Activated naive CD4-positive, alpha-beta T cell treated with anti-CD3 and anti-CD28 coated beads, Interleukin-2, amount 10 ng/mL, durations not matched to agents 7 days and 5 days (primary cell): Measurements from ENCODE around the gene KSR2.

ENCODE experiments used
- CTCF ChIA-PET: fragments of 350-600 bp; sonication (Branson Sonifier 250); formaldehyde crosslinking; loops from one replicate; lab custom pipeline; 2021; ENCODE audit warnings: antibody characterized with exemption; lab: Charles Lee
- DNase-seq: peaks from one replicate; pipeline ENCODE4 v3.0.0-alpha.2; 2020
- H3K27ac Mint-ChIP-seq: one replicate; pipeline ENCODE4 v1.8.0; 2021; ENCODE audit warnings: mild to moderate bottlenecking, moderate library complexity, mixed read lengths
- H3K27me3 Mint-ChIP-seq: one replicate; pipeline ENCODE4 v1.8.0; 2021; ENCODE audit warnings: mild to moderate bottlenecking, mixed read lengths
- H3K36me3 Mint-ChIP-seq: one replicate; pipeline ENCODE4 v1.8.0; 2021; ENCODE audit warnings: mixed read lengths
- H3K4me1 Mint-ChIP-seq: one replicate; pipeline ENCODE4 v1.8.0; 2021; ENCODE audit warnings: mixed read lengths
- H3K4me3 Mint-ChIP-seq: one replicate; pipeline ENCODE4 v1.8.0; 2021; ENCODE audit warnings: mild to moderate bottlenecking, moderate library complexity, mixed read lengths
- H3K9me3 Mint-ChIP-seq: one replicate; pipeline ENCODE4 v1.8.0; 2021; ENCODE audit warnings: mixed read lengths

KSR2 gene

DNA sequence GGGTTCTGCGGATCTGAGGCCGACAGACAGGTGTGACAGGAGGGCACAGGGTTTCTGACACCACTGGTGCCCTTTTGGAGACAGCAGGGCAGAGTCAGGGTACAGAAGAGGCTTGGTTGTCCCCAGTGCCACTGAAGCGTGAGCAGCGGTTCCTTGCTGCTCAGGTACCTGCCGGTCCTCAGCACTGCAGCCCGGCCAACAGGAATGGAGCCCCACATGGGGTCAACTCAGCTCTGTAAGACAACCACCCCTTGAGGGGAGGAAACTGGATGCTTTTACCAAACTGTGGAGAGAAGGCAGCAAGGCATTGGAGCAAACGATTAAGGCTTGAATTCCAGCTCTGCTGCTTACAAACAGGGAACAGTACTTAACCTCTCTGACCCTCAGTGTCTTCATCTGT lies 361.0 kb downstream of the KSR2 start:
- no peak for DNase-seq
- CTCF ChIA-PET: interaction anchor here (0.6 to 1.5 kb wide), 2 partner anchors 18 to 154 kb away, joined by 3 read pairs; no protein-coding TSS in a partner anchor
- Mint-ChIP-seq H3K27me3 (peaks cover 3% of the 10 kb centered on the region), H3K27ac (no peak overlapping the region), H3K4me3 (no peak overlapping the region), H3K9me3 (peaks cover 6% of the 10 kb centered on the region), H3K36me3 (no peaks in the 10 kb centered on the region), H3K4me1 (no peaks in the 10 kb centered on the region)

DNA sequence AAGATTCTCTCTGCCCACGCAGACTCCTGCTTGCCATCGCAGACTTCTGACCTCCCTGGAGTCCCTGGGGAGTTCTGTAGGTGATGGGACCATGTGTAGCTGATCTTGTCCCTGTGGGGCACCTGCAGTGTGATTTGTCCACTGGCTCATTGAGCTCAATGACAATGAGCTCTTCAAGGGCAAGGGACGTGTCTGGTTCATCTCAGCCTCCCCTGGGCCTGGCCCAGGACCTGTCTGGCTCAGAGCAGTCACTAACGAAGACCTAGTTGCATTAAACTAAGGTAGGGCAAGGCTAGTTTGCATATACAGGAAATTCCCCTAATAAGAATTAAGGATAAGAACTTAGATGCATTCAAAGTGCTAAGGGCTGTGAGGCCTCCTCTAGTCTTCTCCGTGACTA lies 361.8 kb downstream of the KSR2 start:
- H3K4me1 Mint-ChIP-seq: no peaks in the 10 kb centered on the region
- H3K27me3 Mint-ChIP-seq: peaks cover 3% of the 10 kb centered on the region
- H3K9me3 Mint-ChIP-seq: peaks cover 6% of the 10 kb centered on the region
- CTCF ChIA-PET: interaction anchor here (1.5 kb wide), 1 partner anchor 18 kb away, joined by 3 read pairs; no protein-coding TSS in a partner anchor
- no peaks in the 10 kb centered on the region for H3K36me3 Mint-ChIP-seq
- DNase-seq: no peak
- H3K4me3 Mint-ChIP-seq: no peak overlapping the region
- no peak overlapping the region for H3K27ac Mint-ChIP-seq

DNA sequence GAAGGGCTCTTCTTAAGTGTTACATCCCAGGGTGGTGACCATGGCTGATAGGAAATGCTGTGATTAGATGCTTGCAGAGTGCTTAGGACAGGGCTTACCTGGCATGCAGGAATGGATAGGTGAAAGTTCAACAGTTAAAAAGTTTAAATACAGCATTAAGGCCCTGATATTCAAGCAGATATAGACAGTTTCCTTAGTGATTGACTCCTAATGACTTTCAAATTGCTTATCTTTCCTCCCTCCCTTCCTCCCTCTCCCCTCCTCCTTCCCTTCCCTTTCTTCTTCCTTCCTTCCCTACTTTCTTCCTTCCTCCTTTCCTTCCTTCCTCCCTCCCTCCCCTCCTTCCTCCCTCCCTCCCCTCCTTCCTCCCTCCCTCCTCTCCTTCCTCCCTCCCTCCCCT lies 362.8 kb downstream of the KSR2 start:
- Mint-ChIP-seq H3K9me3 (peaks cover 5% of the 10 kb centered on the region), H3K4me3 (no peak overlapping the region), H3K27me3 (peaks cover 3% of the 10 kb centered on the region), H3K27ac (no peak overlapping the region), H3K36me3 (no peaks in the 10 kb centered on the region), H3K4me1 (no peaks in the 10 kb centered on the region)
- CTCF ChIA-PET: no interaction called here
- DNase-seq: no peak

DNA sequence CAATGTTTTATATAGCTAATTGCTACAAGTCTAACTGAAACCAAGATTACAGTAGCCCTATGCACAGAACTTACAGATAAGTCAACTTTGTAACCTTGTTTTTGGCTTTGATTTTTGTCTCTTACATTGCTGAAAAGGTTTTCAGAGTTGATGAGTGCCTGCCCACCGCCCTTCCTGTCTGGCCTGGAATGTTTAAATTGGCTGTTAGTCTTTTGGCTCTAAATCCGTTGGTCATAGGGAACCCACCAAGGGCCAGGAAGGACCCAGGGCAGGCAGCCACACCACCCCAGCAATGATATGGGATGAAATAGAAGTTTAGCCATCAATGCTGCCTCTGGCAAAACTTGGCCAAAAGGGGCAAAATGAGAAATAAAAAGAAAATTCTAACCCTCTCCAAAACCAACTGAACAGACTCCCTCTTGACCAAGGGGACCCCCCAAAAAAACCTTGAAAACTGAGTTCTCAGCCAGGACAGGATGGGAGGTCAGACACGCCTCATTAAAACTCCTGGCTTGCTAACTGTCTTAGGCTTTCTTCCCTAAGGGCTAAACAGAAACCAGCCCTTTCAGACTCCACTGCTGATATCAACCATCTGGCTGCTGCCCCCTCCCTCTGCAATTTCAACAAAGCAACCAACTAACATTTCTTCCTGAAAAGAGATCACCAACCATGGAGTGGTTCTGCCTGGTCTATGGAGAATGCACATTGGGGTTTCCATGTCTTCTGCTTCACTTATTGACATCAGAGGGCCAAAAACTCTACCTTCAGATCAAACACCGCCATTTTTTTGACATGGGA lies 365.3 kb downstream of the KSR2 start:
- Mint-ChIP-seq H3K36me3 (no peaks in the 10 kb centered on the region), H3K4me1 (no peaks in the 10 kb centered on the region), H3K27me3 (peaks cover 3% of the 10 kb centered on the region), H3K9me3 (peaks cover 5% of the 10 kb centered on the region), H3K27ac (no peak overlapping the region), H3K4me3 (no peak overlapping the region)
- no peak for DNase-seq
- CTCF ChIA-PET: no interaction called here

DNA sequence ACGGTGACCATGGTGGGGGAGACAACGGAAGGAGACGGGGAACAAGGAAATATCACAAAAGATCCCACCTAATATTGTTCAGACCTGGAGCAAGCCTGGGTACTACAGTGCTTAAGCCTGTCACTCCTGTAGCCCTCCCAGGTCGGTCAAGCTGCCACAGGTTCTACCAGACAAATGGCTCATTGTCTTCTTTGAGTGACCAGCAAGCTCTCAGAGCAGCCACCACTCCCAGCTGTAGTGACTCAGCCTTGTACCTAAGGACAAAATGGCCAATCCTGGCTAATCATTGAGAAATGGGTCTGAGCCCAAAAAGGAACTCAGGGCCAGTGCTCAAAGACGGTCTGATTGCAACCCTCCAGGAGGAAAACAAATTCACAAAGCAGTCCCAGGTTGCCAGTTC lies 368.9 kb downstream of the KSR2 start:
- Mint-ChIP-seq H3K9me3 (no peaks in the 10 kb centered on the region), H3K36me3 (no peaks in the 10 kb centered on the region), H3K27me3 (no peaks in the 10 kb centered on the region), H3K4me1 (no peaks in the 10 kb centered on the region), H3K27ac (no peak overlapping the region), H3K4me3 (no peak overlapping the region)
- CTCF ChIA-PET: no interaction called here
- DNase-seq: no peak

DNA sequence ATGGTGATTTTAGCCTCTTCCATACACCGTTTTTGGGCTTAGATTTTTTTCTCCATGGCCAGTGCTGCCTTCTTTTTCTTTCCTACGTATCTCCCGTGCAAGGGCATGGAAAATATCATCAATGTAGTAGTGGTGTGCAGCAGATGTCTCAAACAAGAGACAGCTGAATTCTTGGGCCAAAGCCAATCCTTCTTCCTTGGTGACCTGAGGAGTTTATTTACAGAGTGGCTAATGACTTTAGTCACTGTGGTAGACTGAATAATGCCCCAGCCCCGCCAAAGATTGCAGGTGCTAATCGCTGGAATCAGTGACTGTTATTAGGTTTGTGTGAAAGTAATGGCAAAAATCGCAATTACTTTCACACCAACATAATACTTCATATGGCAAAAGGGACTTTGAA lies 371.8 kb downstream of the KSR2 start:
- H3K4me1 Mint-ChIP-seq: no peaks in the 10 kb centered on the region
- CTCF ChIA-PET: no interaction called here
- H3K4me3 Mint-ChIP-seq: no peak overlapping the region
- H3K27ac Mint-ChIP-seq: no peak overlapping the region
- DNase-seq: no peak
- H3K36me3 Mint-ChIP-seq: no peaks in the 10 kb centered on the region
- no peaks in the 10 kb centered on the region for H3K9me3 Mint-ChIP-seq
- H3K27me3 Mint-ChIP-seq: no peaks in the 10 kb centered on the region

DNA sequence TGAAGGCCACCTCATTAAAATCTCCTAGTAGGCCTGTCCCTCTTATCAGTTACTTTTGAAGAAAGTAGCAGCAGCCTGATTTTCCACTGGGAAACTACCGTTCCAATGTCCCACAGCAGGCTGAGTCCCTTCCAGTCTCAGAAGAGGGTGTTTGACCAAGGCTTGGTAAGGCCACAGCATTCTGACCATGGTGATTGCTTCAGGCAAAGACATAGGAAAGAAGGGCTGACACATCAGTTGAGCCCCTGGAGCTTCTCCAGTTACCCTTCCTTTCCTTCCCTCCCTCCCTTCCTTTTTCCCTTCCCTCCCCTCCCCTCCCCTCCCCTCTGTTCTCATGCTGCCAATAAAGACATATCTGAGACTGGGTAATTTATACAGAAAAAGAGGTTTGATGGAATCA lies 373.0 kb downstream of the KSR2 start:
- no peak for DNase-seq
- no peaks in the 10 kb centered on the region for H3K36me3 Mint-ChIP-seq

DNA sequence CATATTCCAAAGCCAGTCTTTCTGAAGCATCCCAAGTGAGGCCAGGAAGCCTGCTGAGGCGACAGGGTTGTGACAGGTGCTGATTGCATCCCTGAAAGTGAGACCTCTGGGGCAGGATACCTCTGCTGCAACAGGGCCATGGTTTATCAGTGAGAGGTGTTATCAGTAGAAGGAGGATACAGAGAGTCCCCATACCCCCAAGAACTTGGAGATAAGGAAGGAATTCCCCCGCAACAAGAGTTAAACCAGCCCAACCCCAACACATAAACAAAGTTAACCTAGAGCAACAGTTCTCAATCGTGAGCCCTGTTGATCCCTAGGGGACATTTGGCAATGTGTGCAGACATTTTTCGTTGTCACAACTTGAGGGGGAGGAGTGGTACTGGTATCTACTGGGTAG lies 374.3 kb downstream of the KSR2 start:
- Mint-ChIP-seq H3K4me3 (no peak overlapping the region), H3K27me3 (no peaks in the 10 kb centered on the region), H3K9me3 (no peaks in the 10 kb centered on the region), H3K36me3 (no peaks in the 10 kb centered on the region), H3K4me1 (no peaks in the 10 kb centered on the region), H3K27ac (no peak overlapping the region)
- CTCF ChIA-PET: no interaction called here
- no peak for DNase-seq

More for the DNA sequence above, 373.0 kb downstream of the KSR2 start:
- Mint-ChIP-seq H3K9me3 (no peaks in the 10 kb centered on the region), H3K27ac (no peak overlapping the region), H3K27me3 (no peaks in the 10 kb centered on the region), H3K4me1 (no peaks in the 10 kb centered on the region), H3K4me3 (no peak overlapping the region)
- CTCF ChIA-PET: no interaction called here

DNA sequence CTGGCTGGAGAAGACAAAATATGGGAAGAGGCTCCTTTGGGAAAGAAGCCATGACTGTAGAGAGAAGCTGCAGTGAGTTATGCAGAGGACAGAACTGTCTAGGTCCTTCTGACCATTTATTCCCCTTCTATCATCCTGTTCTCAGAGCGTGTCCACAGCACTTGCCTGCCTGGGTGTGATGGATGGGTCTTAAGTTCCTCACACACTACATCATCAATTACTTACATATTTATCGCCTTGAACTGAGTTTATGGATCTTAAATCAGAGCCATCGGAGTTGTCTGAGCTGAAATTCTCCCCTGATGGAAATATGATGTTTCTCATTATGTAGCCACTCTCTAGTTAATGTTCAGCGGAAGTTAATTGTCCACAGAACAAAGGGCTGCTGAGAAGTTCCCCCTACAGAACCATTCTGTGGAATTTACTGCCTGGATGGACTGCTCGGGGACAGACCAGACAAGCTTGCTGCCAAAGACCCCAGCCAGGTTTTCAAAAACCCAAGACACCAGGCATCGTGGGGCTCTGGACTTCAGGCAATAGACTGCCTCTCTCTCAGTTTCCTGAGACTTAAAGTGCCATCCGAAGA lies 374.9 kb downstream of the KSR2 start:
- H3K27me3 Mint-ChIP-seq: no peaks in the 10 kb centered on the region
- CTCF ChIA-PET: no interaction called here

DNA sequence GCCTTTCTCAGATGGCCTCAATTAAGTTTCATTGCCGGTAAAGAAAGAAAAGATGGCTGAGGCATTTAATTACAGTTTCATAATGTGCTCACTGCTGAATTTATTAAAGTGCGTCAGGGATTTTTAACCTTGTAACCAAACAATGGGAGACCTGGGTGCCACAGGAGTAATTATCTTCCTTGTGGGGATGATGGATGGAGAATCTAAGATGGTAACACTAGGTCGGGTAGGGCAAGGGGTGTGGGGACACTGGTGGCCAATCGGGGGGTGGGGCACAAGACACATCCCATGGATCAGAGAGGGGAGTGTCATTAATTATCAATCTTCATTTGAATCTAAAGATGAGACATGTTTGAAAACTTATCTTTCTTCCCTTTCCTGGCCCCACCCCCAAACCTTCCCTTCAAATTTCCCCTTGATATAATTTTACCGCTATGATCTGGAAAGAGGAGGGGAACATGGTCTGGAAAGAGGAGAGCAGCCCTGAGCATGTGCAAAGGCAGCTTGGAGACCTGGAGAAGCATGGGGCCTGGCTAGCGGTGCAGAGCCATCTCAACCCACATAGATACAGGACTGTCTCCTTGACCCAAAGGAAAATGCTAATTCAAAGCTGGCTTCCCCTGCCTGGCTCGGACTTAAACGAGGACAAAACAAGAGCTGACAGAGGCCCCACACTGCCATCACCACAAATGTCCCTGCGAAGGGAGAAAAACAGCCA lies 376.0 kb downstream of the KSR2 start:
- Mint-ChIP-seq H3K27me3 (no peaks in the 10 kb centered on the region), H3K36me3 (no peaks in the 10 kb centered on the region), H3K4me1 (no peaks in the 10 kb centered on the region), H3K9me3 (no peaks in the 10 kb centered on the region), H3K27ac (peak overlapping the region; percentile 11), H3K4me3 (no peak overlapping the region)
- DNase-seq: no peak
- CTCF ChIA-PET: no interaction called here

More for the DNA sequence above, 374.9 kb downstream of the KSR2 start:
- Mint-ChIP-seq H3K9me3 (no peaks in the 10 kb centered on the region), H3K4me3 (no peak overlapping the region), H3K4me1 (no peaks in the 10 kb centered on the region), H3K27ac (no peak overlapping the region), H3K36me3 (no peaks in the 10 kb centered on the region)
- no peak for DNase-seq

DNA sequence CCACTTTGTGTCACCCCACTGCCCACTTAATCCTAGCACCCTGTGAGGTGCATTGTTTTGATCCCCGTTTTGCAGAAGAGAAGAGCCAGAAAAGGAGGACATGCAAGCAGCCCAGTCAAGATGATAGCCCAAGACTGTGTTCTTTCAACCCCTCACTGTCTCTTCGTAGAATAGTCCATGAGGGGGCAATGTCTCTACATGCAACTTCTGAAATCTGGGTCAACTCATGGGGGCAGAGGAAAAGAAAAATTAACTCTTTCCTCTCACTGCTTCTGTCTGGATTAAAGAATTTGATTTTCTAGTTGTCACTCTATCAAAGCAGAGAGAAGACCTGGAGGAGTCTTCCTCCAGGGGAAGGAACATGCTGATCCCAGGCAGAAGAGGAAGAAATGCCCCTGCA lies 377.8 kb downstream of the KSR2 start:
- H3K27me3 Mint-ChIP-seq: no peaks in the 10 kb centered on the region
- no peaks in the 10 kb centered on the region for H3K36me3 Mint-ChIP-seq
- CTCF ChIA-PET: no interaction called here
- H3K4me1 Mint-ChIP-seq: no peaks in the 10 kb centered on the region
- no peaks in the 10 kb centered on the region for H3K9me3 Mint-ChIP-seq
- no peak for DNase-seq
- no peak overlapping the region for H3K4me3 Mint-ChIP-seq
- H3K27ac Mint-ChIP-seq: no peak overlapping the region

DNA sequence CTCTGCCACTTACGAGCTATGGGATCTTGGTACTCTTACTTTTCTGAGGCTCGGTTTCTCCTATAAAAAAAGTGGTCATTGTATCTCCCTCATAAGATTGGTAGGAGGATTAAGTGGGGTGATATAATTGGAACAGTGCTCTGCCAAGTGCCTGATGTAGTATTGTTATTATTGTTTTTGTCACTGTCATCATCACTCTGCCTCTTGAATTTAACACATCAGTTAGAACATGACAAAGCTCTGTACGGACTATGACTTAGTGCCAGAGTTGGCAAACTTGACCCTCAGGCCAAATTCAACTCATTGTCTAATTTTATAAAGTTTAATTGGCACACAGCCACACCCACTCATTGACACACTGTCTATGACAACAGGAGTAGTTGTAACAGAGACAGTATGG lies 378.4 kb downstream of the KSR2 start:
- DNase-seq: no peak
- CTCF ChIA-PET: interaction anchor here (0.9 to 3.6 kb wide), 2 partner anchors 222 to 240 kb away, joined by 3 to 35 read pairs; no protein-coding TSS in a partner anchor

DNA sequence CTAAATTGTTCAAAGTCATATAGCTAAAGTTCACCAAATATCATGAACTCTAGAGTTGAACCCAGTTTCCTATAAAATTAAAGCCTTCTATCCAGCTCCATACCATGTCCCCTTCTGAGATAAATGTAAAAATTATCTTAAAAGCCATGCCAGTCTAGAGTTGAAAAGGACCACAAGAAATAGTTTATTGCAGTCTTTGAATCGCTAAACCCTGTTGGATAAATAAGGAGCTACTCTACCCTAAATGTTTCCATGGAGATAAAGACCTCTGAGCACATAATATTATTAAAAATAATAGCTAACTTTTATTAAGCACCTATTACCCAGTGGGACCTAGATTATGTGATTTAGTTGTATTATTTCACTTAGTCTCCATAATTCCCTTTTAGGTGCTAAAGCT lies 379.8 kb downstream of the KSR2 start:
- H3K4me1 Mint-ChIP-seq: no peaks in the 10 kb centered on the region
- H3K9me3 Mint-ChIP-seq: no peaks in the 10 kb centered on the region
- no peaks in the 10 kb centered on the region for H3K36me3 Mint-ChIP-seq
- DNase-seq: no peak
- H3K27ac Mint-ChIP-seq: no peak overlapping the region
- CTCF ChIA-PET: interaction anchor here (0.8 to 3.6 kb wide), 5 partner anchors 8 to 353 kb away, joined by 3 to 35 read pairs (median 3); no protein-coding TSS in a partner anchor
- no peaks in the 10 kb centered on the region for H3K27me3 Mint-ChIP-seq
- no peak overlapping the region for H3K4me3 Mint-ChIP-seq

More for the DNA sequence above, 378.4 kb downstream of the KSR2 start:
- Mint-ChIP-seq H3K36me3 (no peaks in the 10 kb centered on the region), H3K27me3 (no peaks in the 10 kb centered on the region), H3K27ac (no peak overlapping the region), H3K4me1 (no peaks in the 10 kb centered on the region), H3K9me3 (no peaks in the 10 kb centered on the region), H3K4me3 (no peak overlapping the region)

DNA sequence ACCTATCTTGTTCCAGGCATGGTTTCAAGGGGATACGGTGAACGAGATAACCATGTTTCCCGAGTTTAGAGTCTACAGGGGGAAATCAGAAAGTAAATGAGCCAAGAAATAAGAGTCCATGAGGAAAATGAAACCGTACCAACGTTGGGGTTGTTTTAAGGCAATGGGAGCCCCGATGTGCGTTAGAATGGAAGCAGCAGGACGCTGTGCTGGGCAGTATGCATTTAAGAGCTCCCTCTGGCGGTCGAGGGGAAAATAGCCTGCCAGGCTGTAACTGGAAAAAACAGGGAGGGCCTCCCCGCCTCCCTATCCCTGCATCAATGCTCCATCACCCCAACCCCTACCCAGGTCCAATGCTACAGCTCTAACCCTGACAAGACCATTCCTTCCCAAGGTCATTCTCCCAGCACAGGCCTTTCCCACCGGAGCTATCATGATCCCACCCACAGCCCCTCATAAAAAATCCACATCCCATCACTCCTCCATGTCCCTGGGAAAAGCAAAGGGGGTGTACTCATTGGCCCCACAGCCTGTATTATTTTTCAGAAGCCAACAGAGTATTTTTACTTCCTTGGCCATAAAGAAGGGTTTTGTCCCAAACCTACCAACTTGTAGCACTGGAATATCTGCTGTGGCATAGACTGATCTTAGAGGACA lies 381.0 kb downstream of the KSR2 start:
- H3K4me3 Mint-ChIP-seq: no peak overlapping the region
- no peaks in the 10 kb centered on the region for H3K27me3 Mint-ChIP-seq
- peak; percentile 56 for DNase-seq
- H3K4me1 Mint-ChIP-seq: no peaks in the 10 kb centered on the region
- H3K36me3 Mint-ChIP-seq: no peaks in the 10 kb centered on the region
- CTCF ChIA-PET: interaction anchor here (0.9 to 3.6 kb wide), 6 partner anchors 12 to 355 kb away, joined by 3 to 35 read pairs (median 4); no protein-coding TSS in a partner anchor
- H3K27ac Mint-ChIP-seq: no peak overlapping the region
- H3K9me3 Mint-ChIP-seq: no peaks in the 10 kb centered on the region
